Fibroblast of pulmonary artery (primary cell): ENCODE measurements around the gene AKR7A2.
"Not testable (repeated sequence)": the region's sequence is repeated elsewhere in the genome, so short reads cannot be mapped to it uniquely, and the experiment has no call there.

Experiments used
- DNase-seq: peaks from one replicate; pipeline ENCODE4 v3.0.0-alpha.2; 2010; ENCODE audit warnings: low read depth
- H3K4me3 ChIP-seq: replicated peaks from 2 replicates; pipeline ENCODE4 v1.5.1; 2011; ENCODE audit warnings: low read depth, mild to moderate bottlenecking, control low read depth, low read length, moderate library complexity
- TF ChIP-seq, protein P1 (sequence below): IDR thresholded peaks from 2 replicates; pipeline ENCODE4 v1.5.1; 2011; ENCODE audit warnings: mild to moderate bottlenecking, control low read depth, low read length, inconsistent platforms; ENCODE audit errors: missing control alignments

The AKR7A2 gene

DNA sequence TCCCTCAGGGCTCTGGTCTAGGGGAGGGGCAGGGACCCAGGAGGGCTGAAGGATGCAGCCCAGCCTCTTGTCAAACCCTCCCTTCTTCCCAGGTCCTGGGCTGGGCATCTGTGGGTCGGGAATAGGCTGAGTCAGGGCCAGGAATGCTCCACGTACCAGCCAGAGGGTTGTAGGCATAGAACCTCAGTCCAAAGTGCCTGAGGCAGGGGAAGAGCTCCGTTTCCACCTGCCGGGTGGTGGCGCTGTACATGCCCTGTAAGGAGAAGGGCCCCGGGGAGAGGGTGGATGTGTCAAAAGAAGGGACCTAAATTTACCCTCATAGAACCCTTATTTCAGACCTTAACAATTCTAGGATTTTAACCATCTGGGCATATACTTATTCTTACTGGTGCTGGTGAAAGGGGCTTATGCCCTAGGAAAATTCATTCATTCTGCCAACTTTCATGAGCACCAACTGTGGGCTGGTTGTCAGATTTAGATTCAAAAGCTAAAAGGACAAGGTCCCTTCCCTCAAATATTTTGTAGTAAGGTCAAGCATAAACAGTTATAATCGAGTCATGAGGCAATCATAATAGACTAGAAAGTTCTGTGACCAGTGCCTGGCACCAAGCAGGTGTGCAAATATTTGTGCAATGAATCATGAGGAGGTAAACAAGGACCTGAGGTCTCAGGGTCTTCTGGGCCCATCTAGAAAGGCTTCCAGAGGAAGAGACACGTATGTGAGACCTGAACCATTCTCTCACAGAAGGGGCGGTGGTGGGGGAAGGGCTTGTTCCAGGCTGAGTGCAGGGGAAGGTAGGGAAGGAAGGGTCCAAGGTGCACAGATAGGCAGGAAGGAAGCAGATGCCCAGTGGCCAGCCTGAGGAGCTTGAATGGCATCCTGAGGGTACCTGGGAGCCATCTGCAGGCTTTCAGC, 42.3 kb downstream of the AKR7A2 start:
- peak; percentile 13 for DNase-seq
- TF ChIP-seq, protein P1, sequence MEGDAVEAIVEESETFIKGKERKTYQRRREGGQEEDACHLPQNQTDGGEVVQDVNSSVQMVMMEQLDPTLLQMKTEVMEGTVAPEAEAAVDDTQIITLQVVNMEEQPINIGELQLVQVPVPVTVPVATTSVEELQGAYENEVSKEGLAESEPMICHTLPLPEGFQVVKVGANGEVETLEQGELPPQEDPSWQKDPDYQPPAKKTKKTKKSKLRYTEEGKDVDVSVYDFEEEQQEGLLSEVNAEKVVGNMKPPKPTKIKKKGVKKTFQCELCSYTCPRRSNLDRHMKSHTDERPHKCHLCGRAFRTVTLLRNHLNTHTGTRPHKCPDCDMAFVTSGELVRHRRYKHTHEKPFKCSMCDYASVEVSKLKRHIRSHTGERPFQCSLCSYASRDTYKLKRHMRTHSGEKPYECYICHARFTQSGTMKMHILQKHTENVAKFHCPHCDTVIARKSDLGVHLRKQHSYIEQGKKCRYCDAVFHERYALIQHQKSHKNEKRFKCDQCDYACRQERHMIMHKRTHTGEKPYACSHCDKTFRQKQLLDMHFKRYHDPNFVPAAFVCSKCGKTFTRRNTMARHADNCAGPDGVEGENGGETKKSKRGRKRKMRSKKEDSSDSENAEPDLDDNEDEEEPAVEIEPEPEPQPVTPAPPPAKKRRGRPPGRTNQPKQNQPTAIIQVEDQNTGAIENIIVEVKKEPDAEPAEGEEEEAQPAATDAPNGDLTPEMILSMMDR: peak; percentile 5
- H3K4me3 ChIP-seq: not testable (repeated sequence)

DNA sequence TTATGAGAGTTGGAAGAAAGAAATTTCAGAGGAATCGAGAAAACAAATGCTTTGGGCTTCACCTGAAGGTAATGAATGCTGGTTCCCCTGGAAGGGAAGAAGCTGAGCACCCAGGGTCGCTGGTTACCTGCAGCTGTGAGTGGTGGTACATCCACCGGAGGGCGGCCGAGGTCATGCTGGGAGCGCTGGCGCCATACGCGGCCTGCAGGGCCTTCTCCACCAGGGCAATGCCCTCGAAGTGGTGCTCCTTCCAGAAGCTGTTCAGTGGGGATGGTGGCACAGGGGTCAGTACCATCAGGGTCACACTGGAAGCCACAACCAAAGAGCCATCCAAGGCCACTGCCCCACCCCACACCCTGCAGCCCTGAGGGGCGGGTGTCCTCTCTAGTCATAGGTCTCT, 43.5 kb downstream of the AKR7A2 start:
- no peak for DNase-seq
- H3K4me3 ChIP-seq: no peak overlapping the region
- TF ChIP-seq, protein P1: no peak

DNA sequence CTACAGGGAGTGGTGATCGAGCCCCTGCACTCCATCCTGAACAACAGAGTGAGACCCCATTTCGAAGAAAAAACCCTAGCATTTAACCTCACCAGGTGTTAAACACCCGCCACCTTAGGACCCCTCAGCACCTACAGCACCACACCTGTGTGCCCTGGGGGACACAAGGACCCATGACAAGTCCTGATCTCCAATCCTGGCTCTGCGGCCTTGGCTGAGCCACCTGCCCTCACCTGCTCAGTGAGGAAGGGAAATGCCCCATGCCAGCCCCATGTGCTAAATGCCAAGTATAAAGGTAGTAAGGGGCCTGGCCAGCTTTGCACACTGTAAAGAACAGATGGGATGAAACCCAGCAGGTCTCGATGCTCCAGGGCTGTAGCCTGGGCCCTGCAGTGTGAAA, 49.2 kb downstream of the AKR7A2 start:
- TF ChIP-seq, protein P1: no peak
- H3K4me3 ChIP-seq: no peak overlapping the region
- no peak for DNase-seq

GRCh38 chr1:19262047-19262446, 49.9 kb downstream of the AKR7A2 start:
- TF ChIP-seq, protein P1: no peak
- no peak overlapping the region for H3K4me3 ChIP-seq
- no peak for DNase-seq

DNA sequence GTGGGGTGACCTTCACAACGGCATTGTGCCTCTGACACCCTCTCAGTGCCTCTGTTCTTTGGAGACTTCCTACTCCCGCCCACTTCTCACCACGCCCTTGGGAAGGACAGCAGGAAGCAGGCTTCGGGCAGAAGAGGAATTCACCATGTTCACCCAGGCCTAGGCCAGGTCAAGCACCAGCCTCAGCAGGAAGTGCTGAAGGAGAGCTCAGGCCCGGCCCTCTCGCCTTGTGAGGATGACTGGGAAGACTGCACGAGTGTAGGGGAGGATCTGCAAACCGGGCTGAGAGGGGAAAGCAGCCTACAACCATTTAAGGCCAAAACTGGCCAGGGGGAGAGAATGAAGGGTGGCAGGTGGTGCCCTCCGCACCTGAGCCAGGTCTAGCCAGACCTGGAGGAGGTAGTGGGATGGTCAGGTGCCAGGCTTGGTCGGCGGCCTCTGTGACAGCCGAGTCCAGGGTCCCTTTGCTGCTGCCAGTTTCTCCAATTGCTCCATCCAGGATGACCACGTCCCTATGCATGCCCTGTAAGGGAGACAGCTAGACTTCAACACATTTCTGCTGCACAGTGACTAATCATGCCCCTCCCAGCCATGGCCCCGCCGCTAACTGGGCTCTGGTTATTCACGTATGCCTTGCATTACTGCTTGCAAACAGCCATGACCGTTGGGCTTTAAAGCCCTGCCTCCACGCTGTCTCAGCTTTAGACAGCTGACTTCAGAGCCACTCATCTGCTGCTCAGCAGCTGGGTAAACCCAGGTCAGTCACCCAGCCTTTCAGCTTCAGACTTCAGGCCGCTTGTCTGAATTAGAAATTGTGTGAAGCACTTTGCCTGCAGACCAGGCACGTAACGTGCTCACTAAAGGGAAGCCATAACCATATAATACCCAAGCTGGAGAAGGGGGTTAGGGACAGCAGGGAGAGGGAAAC, 51.5 kb downstream of the AKR7A2 start:
- TF ChIP-seq, protein P1: no peak
- DNase-seq: peak; percentile 32
- no peak overlapping the region for H3K4me3 ChIP-seq

DNA sequence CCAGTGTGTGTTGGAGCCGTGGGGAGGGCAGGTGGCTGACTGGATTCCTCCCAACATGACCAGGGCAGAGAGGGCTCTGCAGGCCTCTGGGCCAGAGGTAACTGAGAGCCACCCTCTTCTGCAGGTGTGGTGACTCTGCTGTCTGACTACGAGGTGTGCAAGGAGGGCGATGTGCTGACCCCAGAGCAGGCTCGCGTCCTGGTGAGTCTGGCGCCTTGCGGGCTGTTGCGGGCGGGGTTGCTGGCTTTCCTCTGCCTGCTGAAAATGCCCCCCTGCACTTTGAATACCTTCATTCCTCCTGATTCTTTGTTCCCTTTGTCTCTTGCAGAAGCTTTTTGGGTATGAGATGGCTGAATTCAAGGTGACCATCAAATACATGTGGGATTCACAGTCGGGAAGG, 53.6 kb downstream of the AKR7A2 start:
- TF ChIP-seq, protein P1: no peak
- no peak overlapping the region for H3K4me3 ChIP-seq
- DNase-seq: no peak
